ENCODE data around the gene TMSB10.
"Not testable (repeated sequence)": the region's sequence is repeated elsewhere in the genome, so short reads cannot be mapped to it uniquely, and the experiment has no call there.

The TMSB10 gene

DNA sequence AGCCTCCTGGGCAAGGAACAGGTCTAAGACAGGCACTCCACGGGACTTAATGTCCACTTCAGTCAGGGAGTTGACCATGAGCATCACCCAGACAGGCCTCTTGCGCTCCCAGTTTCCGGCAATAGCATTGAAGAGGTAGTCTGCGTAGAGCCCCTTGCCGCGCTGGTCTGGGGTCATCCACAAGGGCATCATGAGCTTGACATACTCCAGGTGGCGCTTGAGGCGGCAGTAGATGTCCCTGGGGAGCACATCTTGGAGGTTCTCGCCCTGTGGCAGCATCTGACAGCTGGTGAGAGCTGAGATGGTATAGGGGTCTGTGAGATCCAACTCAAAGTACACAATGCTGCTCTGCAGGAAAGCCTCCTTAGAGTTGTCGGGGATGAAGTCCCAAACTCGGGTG lies 35.1 kb upstream of the TMSB10 start:
- Histone ChIP-seq H3K27ac (ENCODE audit: low read depth, low read length) (no peak overlapping the region), H3K4me3 (ENCODE audit: low read depth in 1 of 2, low read length in 2 of 2) (no peak overlapping the region)

DNA sequence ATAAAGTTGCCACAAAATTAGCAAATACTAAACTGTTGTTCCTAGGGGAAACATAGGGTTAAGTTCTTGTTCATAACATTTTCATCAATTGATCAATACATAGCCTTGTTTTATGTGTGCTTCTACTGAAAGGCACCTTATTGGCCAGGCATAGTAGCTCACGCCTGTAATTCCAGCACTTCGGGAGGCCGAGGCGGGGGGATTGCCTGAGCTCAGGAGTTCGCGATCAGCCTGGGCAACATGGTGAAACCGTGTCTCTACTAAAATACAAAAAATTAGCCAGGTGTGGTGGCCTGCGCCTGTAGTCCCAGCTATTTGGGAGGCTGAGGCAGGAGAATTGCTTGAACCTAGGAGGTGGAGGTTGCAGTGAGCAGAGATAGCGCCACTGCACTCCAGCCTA lies 32.8 kb upstream of the TMSB10 start:
- H3K4me1 ChIP-seq (ENCODE audit: insufficient read depth, low read length); H3K36me3 ChIP-seq (ENCODE audit: insufficient read depth, low read length); H3K4me3 ChIP-seq (ENCODE audit: low read depth in 1 of 2, low read length in 2 of 2); H3K27me3 ChIP-seq (ENCODE audit: control insufficient read depth in 1 of 2, insufficient read depth in 2 of 2, low read length in 2 of 2); H3K27ac ChIP-seq (ENCODE audit: low read depth, low read length); H3K9ac ChIP-seq (ENCODE audit: low read length); H3K9me3 ChIP-seq (ENCODE audit: low read length): not testable (repeated sequence)

More for the DNA sequence above, 35.1 kb upstream of the TMSB10 start:
- no peaks in the 10 kb centered on the region for H3K9me3 ChIP-seq (ENCODE audit: low read length)
- H3K27me3 ChIP-seq (ENCODE audit: control insufficient read depth in 1 of 2, insufficient read depth in 2 of 2, low read length in 2 of 2) = no peaks in the 10 kb centered on the region
- H3K9ac ChIP-seq (ENCODE audit: low read length) = no peak overlapping the region
- H3K36me3 ChIP-seq (ENCODE audit: insufficient read depth, low read length) = no peaks in the 10 kb centered on the region
- no peaks in the 10 kb centered on the region for H3K4me1 ChIP-seq (ENCODE audit: insufficient read depth, low read length)

DNA sequence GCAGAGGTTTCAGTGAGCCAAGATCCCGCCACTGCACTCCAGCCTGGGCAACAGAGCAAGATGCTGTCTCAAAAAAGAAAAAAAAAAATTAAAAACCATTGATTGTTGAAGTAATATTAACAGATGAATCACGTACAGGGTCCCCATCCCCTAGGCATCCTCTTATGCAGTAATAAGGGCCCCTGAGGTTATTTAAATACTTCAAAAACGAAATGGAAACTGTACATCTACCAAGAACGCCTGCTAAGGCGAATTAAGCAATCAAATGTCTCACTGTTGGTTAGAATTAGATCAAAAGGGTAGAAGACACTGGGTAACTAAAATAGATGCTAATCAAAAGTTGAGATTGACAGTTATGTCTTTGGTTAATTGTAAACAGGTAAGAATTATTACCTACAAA lies 32.1 kb upstream of the TMSB10 start:
- Histone ChIP-seq H3K4me1 (ENCODE audit: insufficient read depth, low read length) (no peaks in the 10 kb centered on the region), H3K4me3 (ENCODE audit: low read depth in 1 of 2, low read length in 2 of 2) (no peak overlapping the region), H3K36me3 (ENCODE audit: insufficient read depth, low read length) (no peaks in the 10 kb centered on the region), H3K27ac (ENCODE audit: low read depth, low read length) (no peak overlapping the region), H3K9me3 (ENCODE audit: low read length) (no peaks in the 10 kb centered on the region), H3K27me3 (ENCODE audit: control insufficient read depth in 1 of 2, insufficient read depth in 2 of 2, low read length in 2 of 2) (no peaks in the 10 kb centered on the region), H3K9ac (ENCODE audit: low read length) (no peak overlapping the region)

DNA sequence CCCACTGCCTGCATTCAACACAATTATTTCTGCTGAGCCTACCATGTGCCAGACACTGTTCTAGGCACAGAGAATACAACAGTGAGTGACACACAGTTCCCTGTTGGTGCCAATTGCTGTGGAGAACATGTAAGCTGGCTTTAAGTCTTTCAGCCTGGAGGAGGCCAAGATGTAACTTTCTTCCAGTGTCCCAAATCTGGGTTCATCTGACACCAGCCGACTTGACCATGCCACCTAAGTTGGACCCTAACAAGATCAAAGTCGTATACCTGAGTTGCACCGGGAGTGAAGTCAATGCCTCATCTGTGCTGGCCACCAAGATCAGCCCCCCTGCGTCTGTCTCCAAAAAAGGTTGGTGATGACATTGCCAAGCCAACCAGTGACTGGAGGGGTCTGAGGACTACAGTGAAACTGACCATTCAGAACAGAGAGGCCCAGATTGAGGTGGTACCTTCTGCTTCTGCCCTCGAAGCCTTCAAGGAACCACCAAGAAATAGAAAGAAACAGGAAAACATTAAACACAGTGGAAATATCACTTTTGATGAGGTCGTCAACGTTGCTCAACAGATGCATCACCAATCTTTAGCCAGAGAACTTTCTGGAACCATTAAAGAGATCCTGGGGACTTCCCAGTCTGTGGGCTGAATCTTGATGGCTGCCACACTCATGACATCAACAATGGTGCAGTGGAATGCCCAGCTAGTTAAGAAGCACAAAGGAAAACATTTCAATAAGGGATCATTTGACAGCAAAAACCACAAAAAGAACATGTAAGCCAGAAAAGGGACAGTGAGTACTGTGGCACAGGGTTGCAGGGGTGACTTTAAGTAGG lies 30.9 kb upstream of the TMSB10 start:
- Histone ChIP-seq H3K9ac (ENCODE audit: low read length) (no peak overlapping the region), H3K36me3 (ENCODE audit: insufficient read depth, low read length) (no peaks in the 10 kb centered on the region), H3K4me3 (ENCODE audit: low read depth in 1 of 2, low read length in 2 of 2) (no peak overlapping the region), H3K27me3 (ENCODE audit: control insufficient read depth in 1 of 2, insufficient read depth in 2 of 2, low read length in 2 of 2) (no peaks in the 10 kb centered on the region), H3K9me3 (ENCODE audit: low read length) (no peaks in the 10 kb centered on the region), H3K27ac (ENCODE audit: low read depth, low read length) (no peak overlapping the region), H3K4me1 (ENCODE audit: insufficient read depth, low read length) (no peaks in the 10 kb centered on the region)

DNA sequence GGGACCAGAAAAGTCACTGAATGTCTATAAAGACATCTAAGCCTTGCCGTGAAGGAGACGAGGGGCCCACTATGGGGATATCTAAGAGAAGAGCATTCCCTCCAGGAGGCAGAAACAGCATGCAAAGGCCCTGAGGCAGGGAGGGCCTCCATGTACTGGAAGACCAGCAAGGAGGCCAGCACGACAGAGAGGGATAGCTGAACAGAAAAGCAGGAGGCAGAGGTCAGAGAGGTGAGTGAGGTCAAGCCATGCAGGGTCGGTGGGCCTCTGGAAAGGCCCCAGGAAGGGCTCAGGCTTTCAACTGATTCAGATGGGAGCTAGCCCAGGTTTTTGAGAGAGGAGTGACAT lies 30.3 kb upstream of the TMSB10 start:
- Histone ChIP-seq H3K4me3 (ENCODE audit: low read depth in 1 of 2, low read length in 2 of 2) (no peak overlapping the region), H3K36me3 (ENCODE audit: insufficient read depth, low read length) (no peaks in the 10 kb centered on the region), H3K27ac (ENCODE audit: low read depth, low read length) (no peak overlapping the region), H3K4me1 (ENCODE audit: insufficient read depth, low read length) (peaks cover 2% of the 10 kb centered on the region), H3K9ac (ENCODE audit: low read length) (no peak overlapping the region), H3K27me3 (ENCODE audit: control insufficient read depth in 1 of 2, insufficient read depth in 2 of 2, low read length in 2 of 2) (peaks cover under 1 to 3% of the 10 kb centered on the region in 2 donors), H3K9me3 (ENCODE audit: low read length) (no peaks in the 10 kb centered on the region)

DNA sequence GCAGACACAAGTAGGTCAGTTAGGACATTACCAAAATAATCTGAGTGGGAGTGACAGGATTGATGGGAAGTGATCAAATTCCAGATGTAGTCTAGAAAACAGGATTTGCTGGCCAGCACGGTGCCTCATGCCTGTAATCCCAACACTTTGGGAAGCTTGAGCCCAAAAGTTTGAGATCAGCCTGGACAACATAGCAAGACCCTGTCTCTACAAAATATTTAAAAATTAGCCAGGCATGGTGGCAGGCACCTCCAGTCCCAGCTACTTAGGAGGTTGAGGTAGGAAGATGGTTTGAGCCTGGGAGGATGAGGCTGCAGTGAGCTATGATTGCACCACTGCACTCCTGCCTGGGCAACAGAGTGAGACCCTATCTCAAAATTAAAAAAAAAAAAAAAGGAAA lies 29.8 kb upstream of the TMSB10 start:
- not testable (repeated sequence) for H3K27ac ChIP-seq (ENCODE audit: low read depth, low read length); H3K4me1 ChIP-seq (ENCODE audit: insufficient read depth, low read length); H3K27me3 ChIP-seq (ENCODE audit: control insufficient read depth in 1 of 2, insufficient read depth in 2 of 2, low read length in 2 of 2); H3K36me3 ChIP-seq (ENCODE audit: insufficient read depth, low read length); H3K4me3 ChIP-seq (ENCODE audit: low read depth in 1 of 2, low read length in 2 of 2); H3K9me3 ChIP-seq (ENCODE audit: low read length); H3K9ac ChIP-seq (ENCODE audit: low read length)

DNA sequence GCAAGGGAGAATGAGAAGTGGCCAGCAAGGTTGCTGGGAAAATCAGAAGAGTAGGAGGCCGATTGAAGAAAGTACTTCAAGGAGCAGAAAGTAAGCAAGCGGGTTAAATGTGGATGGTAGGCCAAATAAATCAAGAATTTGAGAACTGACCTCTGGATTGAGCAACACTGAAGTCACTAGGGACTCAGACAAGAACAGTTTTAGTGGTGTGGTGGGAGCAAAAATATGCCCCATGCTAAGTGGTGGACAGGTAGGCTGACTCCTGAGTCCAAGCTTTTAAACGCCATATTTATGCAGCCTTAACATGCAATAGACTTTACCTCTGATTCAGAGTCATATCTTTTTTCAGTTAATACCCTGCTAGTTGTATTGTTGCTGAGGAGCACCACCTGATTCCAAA lies 29.1 kb upstream of the TMSB10 start:
- Histone ChIP-seq H3K4me3 (ENCODE audit: low read depth in 1 of 2, low read length in 2 of 2) (no peak overlapping the region), H3K9ac (ENCODE audit: low read length) (no peak overlapping the region), H3K4me1 (ENCODE audit: insufficient read depth, low read length) (peaks cover 9% of the 10 kb centered on the region), H3K36me3 (ENCODE audit: insufficient read depth, low read length) (no peaks in the 10 kb centered on the region), H3K27me3 (ENCODE audit: control insufficient read depth in 1 of 2, insufficient read depth in 2 of 2, low read length in 2 of 2) (peaks cover 13 to 14% of the 10 kb centered on the region in 2 donors), H3K9me3 (ENCODE audit: low read length) (no peaks in the 10 kb centered on the region), H3K27ac (ENCODE audit: low read depth, low read length) (no peak overlapping the region)

DNA sequence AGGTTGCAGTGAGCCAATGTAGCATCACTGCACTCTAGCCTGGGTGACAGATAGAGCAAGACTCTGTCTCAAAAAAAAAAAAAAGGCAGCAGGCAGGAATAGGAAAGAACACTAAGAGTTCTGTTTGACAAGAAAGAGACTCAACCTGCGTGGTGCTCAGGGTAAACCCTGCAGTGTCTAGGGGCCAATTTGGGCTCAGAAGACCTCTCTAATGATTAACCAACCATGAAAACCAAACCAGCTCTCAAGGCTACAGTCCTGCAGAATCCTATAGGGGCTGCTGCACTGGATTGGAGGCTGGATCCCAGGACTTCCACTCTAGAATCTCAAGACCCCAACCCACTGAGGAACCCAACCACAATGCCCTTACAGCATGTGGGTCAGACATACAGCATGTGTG lies 27.0 kb upstream of the TMSB10 start:
- H3K9ac ChIP-seq (ENCODE audit: low read length) = no peak overlapping the region

DNA sequence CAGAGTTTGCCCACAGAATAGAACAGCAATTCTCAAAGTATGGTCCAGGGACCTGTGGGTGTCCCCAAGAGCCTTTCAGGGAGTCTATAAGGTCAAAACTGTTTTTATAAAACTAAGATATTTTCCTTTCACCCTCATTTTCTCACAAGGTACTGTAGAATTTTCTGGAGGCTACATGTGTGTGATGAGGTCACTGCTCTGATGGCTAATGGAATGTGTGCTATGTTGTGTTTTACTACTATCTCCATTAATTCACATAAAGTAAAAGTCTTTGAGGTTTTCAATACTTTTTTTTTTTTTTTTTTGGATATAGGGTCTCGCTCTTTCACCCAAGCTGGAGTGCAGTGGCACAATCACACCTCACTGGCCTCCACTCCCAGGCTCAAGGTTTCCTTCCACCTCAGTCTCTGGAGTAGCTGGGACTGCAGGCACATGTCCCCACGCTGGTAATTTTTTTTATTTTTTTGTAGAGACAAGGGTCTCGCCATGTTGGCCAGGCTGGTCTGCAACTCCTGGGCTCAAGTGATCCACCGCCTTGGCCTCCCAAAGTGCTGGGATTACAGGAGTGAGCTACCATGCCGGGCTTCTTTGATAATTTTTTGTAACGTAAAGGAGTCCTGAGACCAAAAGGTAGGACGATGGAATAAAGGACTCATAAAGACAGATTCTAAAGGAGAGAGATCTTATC lies 26.4 kb upstream of the TMSB10 start:
- no peak overlapping the region for H3K4me3 ChIP-seq (ENCODE audit: low read depth in 1 of 2, low read length in 2 of 2)
- H3K9ac ChIP-seq (ENCODE audit: low read length) = no peak overlapping the region
- H3K27ac ChIP-seq (ENCODE audit: low read depth, low read length) = no peak overlapping the region
- no peaks in the 10 kb centered on the region for H3K36me3 ChIP-seq (ENCODE audit: insufficient read depth, low read length)
- no peaks in the 10 kb centered on the region for H3K9me3 ChIP-seq (ENCODE audit: low read length)
- H3K4me1 ChIP-seq (ENCODE audit: insufficient read depth, low read length) = peaks cover 20% of the 10 kb centered on the region
- H3K27me3 ChIP-seq (ENCODE audit: control insufficient read depth in 1 of 2, insufficient read depth in 2 of 2, low read length in 2 of 2) = peaks cover 23 to 24% of the 10 kb centered on the region in 2 donors

More for the DNA sequence above, 27.0 kb upstream of the TMSB10 start:
- H3K27ac ChIP-seq (ENCODE audit: low read depth, low read length) = no peak overlapping the region
- peaks cover 20% of the 10 kb centered on the region for H3K4me1 ChIP-seq (ENCODE audit: insufficient read depth, low read length)
- no peak overlapping the region for H3K4me3 ChIP-seq (ENCODE audit: low read depth in 1 of 2, low read length in 2 of 2)
- H3K27me3 ChIP-seq (ENCODE audit: control insufficient read depth in 1 of 2, insufficient read depth in 2 of 2, low read length in 2 of 2) = peaks cover 21 to 23% of the 10 kb centered on the region in 2 donors
- H3K9me3 ChIP-seq (ENCODE audit: low read length) = no peaks in the 10 kb centered on the region
- H3K36me3 ChIP-seq (ENCODE audit: insufficient read depth, low read length) = no peaks in the 10 kb centered on the region

DNA sequence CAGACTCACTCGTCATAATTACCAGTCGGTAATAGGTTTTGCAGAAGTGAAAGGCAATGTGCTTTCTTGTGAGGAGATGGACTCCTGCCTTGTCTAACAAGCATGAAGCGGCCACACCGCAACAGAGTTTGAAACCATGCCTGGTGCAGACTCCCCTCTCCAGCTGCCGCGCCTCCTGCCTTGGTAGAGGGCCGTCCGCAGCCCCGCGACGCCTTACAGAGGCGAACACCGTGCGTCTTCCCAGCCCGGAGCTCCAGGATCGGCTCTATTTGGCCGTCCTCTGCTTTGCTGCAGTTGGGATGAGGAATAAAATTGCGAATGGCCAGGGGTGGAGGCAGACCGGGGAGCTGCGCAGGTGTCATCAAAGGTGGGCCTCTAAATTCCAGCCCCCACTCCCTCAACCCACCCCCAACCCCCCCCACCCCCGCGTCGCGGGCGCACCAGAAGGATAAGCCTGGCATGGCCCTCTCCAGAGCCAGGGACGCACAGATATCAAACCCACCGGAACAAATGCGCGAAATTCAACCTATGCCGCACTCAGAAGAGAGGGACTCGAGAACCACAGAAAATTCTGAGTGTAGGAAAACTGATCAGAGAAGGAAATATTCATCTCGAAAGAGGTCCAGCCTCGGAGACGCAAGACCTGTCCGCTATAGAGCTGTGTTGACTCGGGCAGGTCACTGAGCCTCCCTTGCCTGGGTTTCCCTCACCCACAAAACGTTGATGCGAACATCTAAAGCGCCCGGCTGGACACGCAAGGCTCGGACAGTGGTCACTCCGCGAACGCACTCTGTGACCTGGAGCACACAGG lies 25.7 kb upstream of the TMSB10 start:
- no peak overlapping the region for H3K27ac ChIP-seq (ENCODE audit: low read depth, low read length)
- H3K9me3 ChIP-seq (ENCODE audit: low read length) = no peaks in the 10 kb centered on the region
- no peaks in the 10 kb centered on the region for H3K36me3 ChIP-seq (ENCODE audit: insufficient read depth, low read length)
- H3K4me1 ChIP-seq (ENCODE audit: insufficient read depth, low read length) = peaks cover 20% of the 10 kb centered on the region
- H3K9ac ChIP-seq (ENCODE audit: low read length) = no peak overlapping the region
- H3K4me3 ChIP-seq (ENCODE audit: low read depth in 1 of 2, low read length in 2 of 2) = peak overlapping the region; percentile 49 to 71
- peaks cover 23 to 24% of the 10 kb centered on the region in 2 donors for H3K27me3 ChIP-seq (ENCODE audit: control insufficient read depth in 1 of 2, insufficient read depth in 2 of 2, low read length in 2 of 2)

DNA sequence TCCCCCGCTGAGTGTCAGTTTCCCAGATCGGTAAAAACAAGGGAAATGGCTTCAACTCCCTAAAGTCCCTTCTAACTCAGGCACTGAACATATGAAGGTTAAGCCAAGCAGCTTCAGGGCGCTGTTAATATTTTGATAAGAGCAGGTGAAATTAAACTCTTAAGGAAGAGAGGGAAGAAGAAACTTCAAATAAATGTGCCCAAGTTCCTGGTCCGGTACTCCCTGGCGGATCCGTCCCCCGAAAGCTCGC lies 25.1 kb upstream of the TMSB10 start:
- Histone ChIP-seq H3K4me1 (ENCODE audit: insufficient read depth, low read length) (peaks cover 20% of the 10 kb centered on the region), H3K4me3 (ENCODE audit: low read depth in 1 of 2, low read length in 2 of 2) (peak overlapping the region; percentile 49 to 71), H3K27ac (ENCODE audit: low read depth, low read length) (no peak overlapping the region), H3K9me3 (ENCODE audit: low read length) (no peaks in the 10 kb centered on the region), H3K36me3 (ENCODE audit: insufficient read depth, low read length) (no peaks in the 10 kb centered on the region), H3K27me3 (ENCODE audit: control insufficient read depth in 1 of 2, insufficient read depth in 2 of 2, low read length in 2 of 2) (peaks cover 23 to 24% of the 10 kb centered on the region in 2 donors), H3K9ac (ENCODE audit: low read length) (no peak overlapping the region)

Data from muscle layer of colon (tissue), 2 donors.